Measurements from ENCODE around the gene PROSER1. TPM values are rescaled to one million over a fixed set of nuclear protein-coding genes. Genes with fewer than 3 reads are reported as not detected.

PROSER1 gene
- total RNA-seq, 1 experiment from 2014 or later: 94.6 TPM

GRCh38 chr13:39058040-39058439, 20.2 kb upstream of the PROSER1 start:
- ATAC-seq: no peak
- ChIA-PET CTCF (no interaction called here), POLR2A (interaction anchor here (0.6 kb wide), 1 partner anchor 383 kb away, joined by 3 read pairs; no protein-coding TSS in a partner anchor)
- Mint-ChIP-seq H3K9me3 (peaks cover 4% of the 10 kb centered on the region), H3K27me3 (ENCODE audit: low read depth) (no peaks in the 10 kb centered on the region), H3K4me1 (no peaks in the 10 kb centered on the region), H3K4me3 (no peak overlapping the region), H3K27ac (no peak overlapping the region), H3K36me3 (peaks cover 4% of the 10 kb centered on the region; the same call in 1 of the 2 replicates)
- no peak for TF ChIP-seq ZNF396 (CRISPR knock-in tag; IDR thresholded peaks at IDR 0.05; ENCODE audit: borderline replicate concordance)
- TF ChIP-seq, protein P1, sequence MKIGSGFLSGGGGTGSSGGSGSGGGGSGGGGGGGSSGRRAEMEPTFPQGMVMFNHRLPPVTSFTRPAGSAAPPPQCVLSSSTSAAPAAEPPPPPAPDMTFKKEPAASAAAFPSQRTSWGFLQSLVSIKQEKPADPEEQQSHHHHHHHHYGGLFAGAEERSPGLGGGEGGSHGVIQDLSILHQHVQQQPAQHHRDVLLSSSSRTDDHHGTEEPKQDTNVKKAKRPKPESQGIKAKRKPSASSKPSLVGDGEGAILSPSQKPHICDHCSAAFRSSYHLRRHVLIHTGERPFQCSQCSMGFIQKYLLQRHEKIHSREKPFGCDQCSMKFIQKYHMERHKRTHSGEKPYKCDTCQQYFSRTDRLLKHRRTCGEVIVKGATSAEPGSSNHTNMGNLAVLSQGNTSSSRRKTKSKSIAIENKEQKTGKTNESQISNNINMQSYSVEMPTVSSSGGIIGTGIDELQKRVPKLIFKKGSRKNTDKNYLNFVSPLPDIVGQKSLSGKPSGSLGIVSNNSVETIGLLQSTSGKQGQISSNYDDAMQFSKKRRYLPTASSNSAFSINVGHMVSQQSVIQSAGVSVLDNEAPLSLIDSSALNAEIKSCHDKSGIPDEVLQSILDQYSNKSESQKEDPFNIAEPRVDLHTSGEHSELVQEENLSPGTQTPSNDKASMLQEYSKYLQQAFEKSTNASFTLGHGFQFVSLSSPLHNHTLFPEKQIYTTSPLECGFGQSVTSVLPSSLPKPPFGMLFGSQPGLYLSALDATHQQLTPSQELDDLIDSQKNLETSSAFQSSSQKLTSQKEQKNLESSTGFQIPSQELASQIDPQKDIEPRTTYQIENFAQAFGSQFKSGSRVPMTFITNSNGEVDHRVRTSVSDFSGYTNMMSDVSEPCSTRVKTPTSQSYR (CRISPR knock-in tag; IDR thresholded peaks at IDR 0.05): no peak
- no peak for TF ChIP-seq ZNF121 (CRISPR knock-in tag; IDR thresholded peaks at IDR 0.05)
- no peak for TF ChIP-seq EMX1 (CRISPR knock-in tag; IDR thresholded peaks at IDR 0.05)
- TF ChIP-seq TEAD4 (CRISPR knock-in tag; IDR thresholded peaks at IDR 0.05): no peak
- TF ChIP-seq ARID4B (CRISPR knock-in tag; IDR thresholded peaks at IDR 0.05; ENCODE audit: borderline replicate concordance): no peak
- TF ChIP-seq FOXP4 (CRISPR knock-in tag; IDR thresholded peaks at IDR 0.05): no peak
- TF ChIP-seq, protein P2, sequence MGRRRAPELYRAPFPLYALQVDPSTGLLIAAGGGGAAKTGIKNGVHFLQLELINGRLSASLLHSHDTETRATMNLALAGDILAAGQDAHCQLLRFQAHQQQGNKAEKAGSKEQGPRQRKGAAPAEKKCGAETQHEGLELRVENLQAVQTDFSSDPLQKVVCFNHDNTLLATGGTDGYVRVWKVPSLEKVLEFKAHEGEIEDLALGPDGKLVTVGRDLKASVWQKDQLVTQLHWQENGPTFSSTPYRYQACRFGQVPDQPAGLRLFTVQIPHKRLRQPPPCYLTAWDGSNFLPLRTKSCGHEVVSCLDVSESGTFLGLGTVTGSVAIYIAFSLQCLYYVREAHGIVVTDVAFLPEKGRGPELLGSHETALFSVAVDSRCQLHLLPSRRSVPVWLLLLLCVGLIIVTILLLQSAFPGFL (CRISPR knock-in tag; IDR thresholded peaks at IDR 0.05; ENCODE audit: borderline replicate concordance): no peak
- TF ChIP-seq NR3C1 (CRISPR knock-in tag; conservative IDR thresholded peaks at IDR 0.05; ENCODE audit: low read depth): no peak
- TF ChIP-seq FOXJ3 (CRISPR knock-in tag; IDR thresholded peaks at IDR 0.05; ENCODE audit: borderline replicate concordance): no peak
- TF ChIP-seq, protein P3, sequence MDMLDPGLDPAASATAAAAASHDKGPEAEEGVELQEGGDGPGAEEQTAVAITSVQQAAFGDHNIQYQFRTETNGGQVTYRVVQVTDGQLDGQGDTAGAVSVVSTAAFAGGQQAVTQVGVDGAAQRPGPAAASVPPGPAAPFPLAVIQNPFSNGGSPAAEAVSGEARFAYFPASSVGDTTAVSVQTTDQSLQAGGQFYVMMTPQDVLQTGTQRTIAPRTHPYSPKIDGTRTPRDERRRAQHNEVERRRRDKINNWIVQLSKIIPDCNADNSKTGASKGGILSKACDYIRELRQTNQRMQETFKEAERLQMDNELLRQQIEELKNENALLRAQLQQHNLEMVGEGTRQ (CRISPR knock-in tag; IDR thresholded peaks at IDR 0.05): no peak
- TF ChIP-seq, protein P4, sequence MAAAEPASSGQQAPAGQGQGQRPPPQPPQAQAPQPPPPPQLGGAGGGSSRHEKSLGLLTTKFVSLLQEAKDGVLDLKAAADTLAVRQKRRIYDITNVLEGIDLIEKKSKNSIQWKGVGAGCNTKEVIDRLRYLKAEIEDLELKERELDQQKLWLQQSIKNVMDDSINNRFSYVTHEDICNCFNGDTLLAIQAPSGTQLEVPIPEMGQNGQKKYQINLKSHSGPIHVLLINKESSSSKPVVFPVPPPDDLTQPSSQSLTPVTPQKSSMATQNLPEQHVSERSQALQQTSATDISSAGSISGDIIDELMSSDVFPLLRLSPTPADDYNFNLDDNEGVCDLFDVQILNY (CRISPR knock-in tag; IDR thresholded peaks at IDR 0.05): no peak
- DNase-seq (ENCODE audit: low spot score): no peak

DNA sequence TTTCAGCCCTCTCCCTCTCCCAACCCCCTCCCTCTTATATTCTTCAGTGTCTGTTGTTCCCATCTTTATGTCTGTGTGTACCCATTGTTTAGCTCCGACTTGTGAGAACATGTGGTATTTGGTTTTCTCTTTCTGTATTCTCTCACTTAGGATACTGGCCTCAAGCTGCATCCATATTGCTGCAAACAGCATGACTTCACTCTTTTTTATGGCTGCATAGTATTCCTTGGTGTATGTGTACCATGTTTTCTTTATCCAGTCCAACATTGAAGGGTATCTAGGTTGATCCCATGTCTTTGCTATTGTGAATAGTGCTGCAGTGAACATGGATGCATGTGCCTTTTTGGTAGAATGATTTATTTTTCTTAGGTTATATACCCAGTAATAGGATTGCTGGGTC, 18.1 kb upstream of the PROSER1 start:
- Mint-ChIP-seq H3K9me3 (peaks cover 4% of the 10 kb centered on the region), H3K4me3 (no peak overlapping the region), H3K27me3 (ENCODE audit: low read depth) (no peaks in the 10 kb centered on the region), H3K36me3 (peaks cover 4% of the 10 kb centered on the region; the same call in 1 of the 2 replicates), H3K27ac (no peak overlapping the region), H3K4me1 (peaks cover 12% of the 10 kb centered on the region)
- ATAC-seq (no peak), DNase-seq (ENCODE audit: low spot score) (no peak)
- TF ChIP-seq, protein P5, sequence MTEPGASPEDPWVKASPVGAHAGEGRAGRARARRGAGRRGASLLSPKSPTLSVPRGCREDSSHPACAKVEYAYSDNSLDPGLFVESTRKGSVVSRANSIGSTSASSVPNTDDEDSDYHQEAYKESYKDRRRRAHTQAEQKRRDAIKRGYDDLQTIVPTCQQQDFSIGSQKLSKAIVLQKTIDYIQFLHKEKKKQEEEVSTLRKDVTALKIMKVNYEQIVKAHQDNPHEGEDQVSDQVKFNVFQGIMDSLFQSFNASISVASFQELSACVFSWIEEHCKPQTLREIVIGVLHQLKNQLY (CRISPR knock-in tag; IDR thresholded peaks at IDR 0.05): no peak
- TF ChIP-seq GTF2I (CRISPR knock-in tag; conservative IDR thresholded peaks at IDR 0.05): 0 out of 2 replicates have a peak, but pooled peaks have one; percentile 37
- ChIA-PET CTCF (no interaction called here), POLR2A (no interaction called here)
